T-cell (primary cell): Measurements from ENCODE around the gene ASB18. TPM values are rescaled to one million over a fixed set of nuclear protein-coding genes. Genes with fewer than 3 reads are reported as not detected.

ENCODE experiments used
- ATAC-seq, 4 experiments: fragments of 200-7000 bp in 3 of 4; fragments of 150-1000 bp in 1 of 4; cut with Tn5 transposase; replicated peaks in 1 of 4; 1 replicate in 3 of 4; 2 replicates in 1 of 4; pipeline ENCODE4 v1.10.0; 2021; ENCODE audit warnings: moderate library complexity in 3 of 4, mild to moderate bottlenecking in 2 of 4, moderate number of reproducible peaks in 1 of 4
- CTCF ChIA-PET, 2 donors: fragments of 300-600 bp; sonication (Branson Sonifier 250); formaldehyde crosslinking; loops; one replicate each; lab custom pipeline; 2022; ENCODE audit warnings: antibody characterized with exemption in 2 of 2; lab: Charles Lee
- POLR2A ChIA-PET, 2 donors: fragments of 300-600 bp; sonication (Branson Sonifier 250); formaldehyde crosslinking; loops; one replicate each; lab custom pipeline; 2022; ENCODE audit warnings: antibody characterized with exemption in 2 of 2; lab: Charles Lee
- DNase-seq, 35 experiments: peaks; one replicate each; pipeline versions ENCODE4 v3.0.0 to v3.0.0-alpha.2; 2013 to 2023
- H3K27ac ChIP-seq: one replicate; pipeline ENCODE4 v1.5.1; 2013; ENCODE audit warnings: low read length
- H3K27me3 ChIP-seq, 2 experiments: replicated peaks in 1 of 2; 1 replicate in 1 of 2; 2 replicates in 1 of 2; pipeline versions ENCODE4 v1.6.1 to v1.7.0; 2013; ENCODE audit warnings: low read length in 1 of 2, mixed read lengths in 1 of 2; ENCODE audit not compliant: control insufficient read depth in 2 of 2, insufficient read depth in 2 of 2; ENCODE audit errors: extremely low read depth in 1 of 2
- H3K36me3 ChIP-seq, 2 donors: 1 replicate in 1 of 2; 2 replicates in 1 of 2; pipeline versions ENCODE4 v1.6.1 to v1.7.0; 2013; ENCODE audit warnings: low read length in 1 of 2; ENCODE audit not compliant: control insufficient read depth in 2 of 2, insufficient read depth in 1 of 2; ENCODE audit errors: extremely low read depth in 1 of 2
- H3K4me1 ChIP-seq, 2 experiments: 1 replicate in 1 of 2; 2 replicates in 1 of 2; pipeline versions ENCODE4 v1.6.1 to v1.7.0; 2013; ENCODE audit warnings: low read length in 2 of 2, mixed read lengths in 1 of 2; ENCODE audit not compliant: insufficient read depth in 2 of 2, control insufficient read depth in 1 of 2; ENCODE audit errors: extremely low read depth in 1 of 2
- H3K4me3 ChIP-seq, 2 donors: 1 replicate in 1 of 2; 2 replicates in 1 of 2; pipeline versions ENCODE4 v1.5.1 to v1.7.0; 2013; ENCODE audit warnings: mild to moderate bottlenecking in 2 of 2, low read length in 1 of 2, moderate library complexity in 1 of 2; ENCODE audit not compliant: control insufficient read depth in 1 of 2; ENCODE audit errors: extremely low read depth in 1 of 2
- H3K9me3 ChIP-seq: 2 replicates; pipeline ENCODE4 v1.7.0; 2013
- H3K27ac Mint-ChIP-seq, 2 donors: one replicate each; pipeline ENCODE4 v1.8.0; 2020 to 2021; ENCODE audit warnings: mild to moderate bottlenecking in 2 of 2, mixed read lengths in 2 of 2
- H3K27me3 Mint-ChIP-seq, 2 donors: one replicate each; pipeline ENCODE4 v1.8.0; 2021 to 2022; ENCODE audit warnings: mixed read lengths in 2 of 2
- H3K36me3 Mint-ChIP-seq: one replicate; pipeline ENCODE4 v1.8.0; 2021; ENCODE audit warnings: mixed read lengths
- H3K4me1 Mint-ChIP-seq, 3 donors: one replicate each; pipeline ENCODE4 v1.8.0; 2020 to 2022; ENCODE audit warnings: mixed read lengths in 3 of 3, mild to moderate bottlenecking in 1 of 3
- H3K4me3 Mint-ChIP-seq, 3 donors: one replicate each; pipeline ENCODE4 v1.8.0; 2020 to 2022; ENCODE audit warnings: mild to moderate bottlenecking in 3 of 3, mixed read lengths in 3 of 3, moderate library complexity in 3 of 3
- H3K9me3 Mint-ChIP-seq, 3 donors: one replicate each; pipeline ENCODE4 v1.8.0; 2020 to 2022; ENCODE audit warnings: mixed read lengths in 3 of 3
- WGBS: methylation state at CpG from one replicate; pipeline ENCODE4 v1.1.5; 2013; ENCODE audit warnings: missing lambda C conversion rate; ENCODE audit not compliant: insufficient coverage; 5-methylcytosine and 5-hydroxymethylcytosine counted together
- total RNA-seq, 35 experiments: library from RNA in 6 of 35; stranded (reverse) in 6 of 35; fragments of 120-200 nt in 1 of 35; gene quantifications; one replicate each; pipeline versions ENCODE4 v1.2.1 to v1.2.4 and lab custom pipeline; 2013 to 2026

Gene ASB18
- total RNA-seq, 5 donors from 2014 or later (not counting 1 experiment from before 2014, with no cell fraction given), result not detected

DNA sequence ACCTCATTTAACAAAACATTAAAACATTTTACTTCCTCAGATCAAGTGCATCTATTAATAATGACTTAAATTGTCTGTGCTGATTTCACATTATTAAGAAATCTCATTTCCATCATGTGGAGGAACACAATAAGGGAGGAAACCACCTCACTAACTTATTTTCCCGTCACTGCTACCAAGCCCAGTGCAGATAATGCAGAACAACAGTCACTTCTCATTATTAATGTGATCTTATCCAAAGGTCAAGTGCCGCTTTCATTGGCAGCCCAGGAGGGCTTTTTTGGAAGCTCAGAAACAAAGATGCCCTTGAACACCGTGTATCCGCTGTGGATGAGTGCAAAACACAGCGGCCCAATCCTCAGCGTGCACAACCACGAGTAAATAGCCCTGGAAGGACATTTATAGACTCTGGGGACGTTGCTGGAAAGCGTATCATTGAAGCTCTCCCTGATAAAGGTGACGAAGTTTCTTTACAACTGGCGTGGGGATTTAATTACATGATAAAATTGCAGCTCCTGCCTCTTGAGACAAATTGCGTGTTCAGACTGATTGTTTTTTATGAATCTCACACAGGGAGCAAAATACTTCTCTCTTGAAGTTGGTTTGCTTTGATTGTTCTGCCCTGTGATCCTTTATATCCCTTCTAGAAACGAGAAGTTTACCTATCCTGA lies 13.2 kb downstream of the ASB18 start:
- no peaks in the 10 kb centered on the region for H3K4me1 ChIP-seq
- DNase-seq, result no peak
- no peak overlapping the region for H3K4me3 ChIP-seq
- no peaks in the 10 kb centered on the region for H3K36me3 ChIP-seq
- no peaks in the 10 kb centered on the region for H3K36me3 Mint-ChIP-seq
- no peak for ATAC-seq
- 68% methylated on average over 8 of the region's 13 CpGs for WGBS
- POLR2A ChIA-PET, result no interaction called here
- CTCF ChIA-PET, result no interaction called here
- no peaks in the 10 kb centered on the region for H3K9me3 ChIP-seq
- H3K27me3 ChIP-seq, result peaks cover 0 to 14% of the 10 kb centered on the region in 2 experiments
- H3K4me1 Mint-ChIP-seq, result no peaks in the 10 kb centered on the region
- peaks cover 12 to 23% of the 10 kb centered on the region in 2 donors for H3K27me3 Mint-ChIP-seq
- no peak overlapping the region for H3K27ac ChIP-seq
- H3K4me3 Mint-ChIP-seq, result no peak overlapping the region
- H3K9me3 Mint-ChIP-seq, result no peaks in the 10 kb centered on the region
- no peak overlapping the region for H3K27ac Mint-ChIP-seq

GRCh38 chr2:236250286-236250685 lies 13.9 kb downstream of the ASB18 start:
- no peak overlapping the region for H3K4me3 Mint-ChIP-seq
- Histone ChIP-seq H3K4me1 (no peaks in the 10 kb centered on the region), H3K4me3 (no peak overlapping the region), H3K9me3 (no peaks in the 10 kb centered on the region), H3K27ac (no peak overlapping the region), H3K27me3 (peaks cover 0 to 16% of the 10 kb centered on the region in 2 experiments), H3K36me3 (no peaks in the 10 kb centered on the region)
- CTCF ChIA-PET, result no interaction called here
- H3K36me3 Mint-ChIP-seq, result no peaks in the 10 kb centered on the region
- H3K27ac Mint-ChIP-seq, result no peak overlapping the region
- WGBS, result no CpG with 5 or more reads among the region's 3 CpGs
- POLR2A ChIA-PET, result no interaction called here
- ATAC-seq (no peak), DNase-seq (no peak)
- H3K27me3 Mint-ChIP-seq, result peaks cover 12 to 23% of the 10 kb centered on the region in 2 donors
- no peaks in the 10 kb centered on the region for H3K4me1 Mint-ChIP-seq
- H3K9me3 Mint-ChIP-seq, result no peaks in the 10 kb centered on the region

DNA sequence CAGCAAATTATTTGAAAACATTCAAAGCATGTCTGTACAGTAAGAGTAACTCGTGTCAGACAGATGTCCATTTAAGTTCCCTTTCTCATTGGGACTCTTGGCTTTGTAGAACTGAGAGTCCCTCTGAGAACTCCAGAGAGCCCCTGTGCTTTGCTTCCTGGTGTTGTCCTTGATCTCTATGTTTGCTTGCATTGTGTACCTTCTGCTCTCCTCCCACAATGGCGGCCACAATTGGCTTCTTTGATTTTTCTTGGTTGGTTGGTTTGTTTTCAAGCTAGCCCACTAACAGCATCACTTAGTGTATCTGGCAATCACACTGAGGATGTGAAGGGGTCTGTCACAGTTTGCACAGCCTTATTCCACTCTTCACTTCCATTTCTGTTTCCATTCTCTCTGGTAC lies 15.1 kb downstream of the ASB18 start:
- Histone ChIP-seq H3K4me1 (no peaks in the 10 kb centered on the region), H3K9me3 (no peaks in the 10 kb centered on the region), H3K36me3 (no peaks in the 10 kb centered on the region), H3K4me3 (no peak overlapping the region), H3K27ac (no peak overlapping the region), H3K27me3 (peaks cover 0 to 26% of the 10 kb centered on the region in 2 experiments)
- ChIA-PET CTCF (interaction anchor here in 1 of 2 donors (0.6 kb wide), 1 partner anchor 59 kb away, joined by 4 read pairs; no protein-coding TSS in a partner anchor), POLR2A (no interaction called here)
- peaks cover 12 to 25% of the 10 kb centered on the region in 2 donors for H3K27me3 Mint-ChIP-seq
- H3K27ac Mint-ChIP-seq, result no peak overlapping the region
- H3K9me3 Mint-ChIP-seq, result no peaks in the 10 kb centered on the region
- no peak overlapping the region for H3K4me3 Mint-ChIP-seq
- H3K36me3 Mint-ChIP-seq, result no peaks in the 10 kb centered on the region
- H3K4me1 Mint-ChIP-seq, result no peaks in the 10 kb centered on the region
- no peak for DNase-seq
- ATAC-seq, result no peak
- WGBS, result 100% methylated on average over 1 of the region's 2 CpGs

GRCh38 chr2:236246711-236247246 lies 17.4 kb downstream of the ASB18 start:
- Mint-ChIP-seq H3K27ac (no peak overlapping the region), H3K27me3 (peaks cover 10 to 27% of the 10 kb centered on the region in 2 donors), H3K9me3 (no peaks in the 10 kb centered on the region), H3K4me1 (no peaks in the 10 kb centered on the region), H3K36me3 (no peaks in the 10 kb centered on the region), H3K4me3 (no peak overlapping the region)
- H3K27me3 ChIP-seq, result peaks cover 0 to 19% of the 10 kb centered on the region in 2 experiments
- DNase-seq, result no peak
- CTCF ChIA-PET, result interaction anchor here (0.7 kb wide), 2 partner anchors 829 to 1167 kb away, joined by 3 read pairs; no protein-coding TSS in a partner anchor
- no peaks in the 10 kb centered on the region for H3K36me3 ChIP-seq
- H3K27ac ChIP-seq, result no peak overlapping the region
- H3K4me1 ChIP-seq, result no peaks in the 10 kb centered on the region
- no peaks in the 10 kb centered on the region for H3K9me3 ChIP-seq
- no CpG with 5 or more reads among the region's 3 CpGs for WGBS
- POLR2A ChIA-PET, result interaction anchor here in 1 of 2 donors (0.7 kb wide), 1 partner anchor 256 kb away, joined by 5 read pairs; no protein-coding TSS in a partner anchor
- no peak for ATAC-seq
- H3K4me3 ChIP-seq, result no peak overlapping the region

DNA sequence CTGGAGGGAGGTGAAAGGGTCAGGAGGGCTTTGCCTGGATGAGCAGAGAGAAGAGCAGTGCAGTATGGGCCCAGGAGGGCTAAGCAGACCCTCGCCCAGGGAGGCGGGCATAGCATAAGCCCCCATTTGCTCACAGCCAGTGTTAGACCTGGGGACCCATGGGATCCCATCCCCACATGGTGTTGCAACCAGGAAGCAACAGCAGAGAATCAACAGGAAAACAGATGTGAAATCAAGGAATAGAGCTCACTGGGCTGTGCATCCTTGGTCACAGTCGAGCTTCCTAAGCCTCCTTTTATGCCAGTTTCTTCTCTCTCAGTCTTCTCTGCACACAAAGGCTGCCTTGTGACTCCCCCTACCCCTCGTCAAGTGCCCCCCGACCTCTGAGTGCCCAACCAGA lies 19.9 kb downstream of the ASB18 start:
- H3K9me3 Mint-ChIP-seq, result no peaks in the 10 kb centered on the region
- no peaks in the 10 kb centered on the region for H3K4me1 ChIP-seq
- H3K27ac Mint-ChIP-seq, result no peak overlapping the region
- ChIA-PET POLR2A (no interaction called here), CTCF (no interaction called here)
- no peaks in the 10 kb centered on the region for H3K36me3 Mint-ChIP-seq
- no peaks in the 10 kb centered on the region for H3K9me3 ChIP-seq
- H3K4me3 ChIP-seq, result no peak overlapping the region
- 92% methylated on average over 2 of the region's 5 CpGs for WGBS
- H3K27me3 ChIP-seq, result peaks cover 0 to 36% of the 10 kb centered on the region in 2 experiments
- H3K4me1 Mint-ChIP-seq, result no peaks in the 10 kb centered on the region
- ATAC-seq (no peak), DNase-seq (no peak)
- H3K27ac ChIP-seq, result no peak overlapping the region
- H3K27me3 Mint-ChIP-seq, result peaks cover 26% of the 10 kb centered on the region in 2 donors
- no peaks in the 10 kb centered on the region for H3K36me3 ChIP-seq
- no peak overlapping the region for H3K4me3 Mint-ChIP-seq

GRCh38 chr2:236242057-236242495 lies 22.1 kb downstream of the ASB18 start:
- Mint-ChIP-seq H3K27me3 (peaks cover 28 to 32% of the 10 kb centered on the region in 2 donors), H3K36me3 (no peaks in the 10 kb centered on the region), H3K4me1 (peaks cover 2 to 6% (median 2%) of the 10 kb centered on the region in 3 donors), H3K27ac (no peak overlapping the region), H3K4me3 (no peak overlapping the region), H3K9me3 (no peaks in the 10 kb centered on the region)
- ChIA-PET CTCF (no interaction called here), POLR2A (no interaction called here)
- no peaks in the 10 kb centered on the region for H3K4me1 ChIP-seq
- 90% methylated on average over 4 of the region's 8 CpGs for WGBS
- H3K36me3 ChIP-seq, result no peaks in the 10 kb centered on the region
- ATAC-seq, result no peak
- H3K27me3 ChIP-seq, result peaks cover 0 to 48% of the 10 kb centered on the region in 2 experiments
- H3K27ac ChIP-seq, result no peak overlapping the region
- H3K9me3 ChIP-seq, result no peaks in the 10 kb centered on the region
- DNase-seq, result no peak
- no peak overlapping the region for H3K4me3 ChIP-seq
